NCI-H748 (cell line): Measurements from ENCODE around the gene USB1.
A peak's percentile ranks its signal among the peaks of the same experiment; 100 is the strongest.

Experiments
- DNase-seq: peaks from one replicate; lab custom pipeline; 2025; ENCODE audit not compliant: unreplicated experiment; lab: John Stamatoyannopoulos, UW

USB1 gene

GRCh38 chr16:58000706-58001676 lies at the start of gene USB1:
TSS of gene USB1 (plus strand) at chr16:58001407. CDS start at chr16:58001484, 77 bp downstream.
- DNase-seq: peak; percentile 86

GRCh38 chr16:57952909-57953308 lies 48.3 kb upstream of the USB1 start:
- no peak for DNase-seq

- no peak for DNase-seq
Observed at GRCh38 chr16:57953857-57954256, 47.4 kb upstream of the USB1 start.

GRCh38 chr16:57955572-57956188 lies 45.5 kb upstream of the USB1 start:
- DNase-seq: no peak

- DNase-seq: no peak
Observed at GRCh38 chr16:57956270-57956808, 44.9 kb upstream of the USB1 start.

GRCh38 chr16:57956924-57957672 lies 44.1 kb upstream of the USB1 start:
- DNase-seq: no peak

GRCh38 chr16:57957673-57958392 lies 43.4 kb upstream of the USB1 start:
- DNase-seq: no peak

- DNase-seq: no peak
Observed at GRCh38 chr16:57958544-57958943, 42.7 kb upstream of the USB1 start.

- DNase-seq: no peak
Observed at GRCh38 chr16:57959121-57959520, 42.1 kb upstream of the USB1 start.

- DNase-seq: no peak
Observed at GRCh38 chr16:57959804-57960203, 41.4 kb upstream of the USB1 start.

- no peak for DNase-seq
Observed at GRCh38 chr16:57960310-57960709, 40.9 kb upstream of the USB1 start.

GRCh38 chr16:57960826-57961472 lies 40.3 kb upstream of the USB1 start:
- no peak for DNase-seq

GRCh38 chr16:57961538-57961937 lies 39.7 kb upstream of the USB1 start:
- no peak for DNase-seq

- DNase-seq: no peak
Observed at GRCh38 chr16:57962046-57962445, 39.2 kb upstream of the USB1 start.

GRCh38 chr16:57962756-57963155 lies 38.5 kb upstream of the USB1 start:
- DNase-seq: no peak

GRCh38 chr16:57964157-57964700 lies 37.0 kb upstream of the USB1 start:
- no peak for DNase-seq

- no peak for DNase-seq
Observed at GRCh38 chr16:57966204-57966771, 34.9 kb upstream of the USB1 start.

GRCh38 chr16:57966986-57967385 lies 34.2 kb upstream of the USB1 start:
- DNase-seq: no peak

GRCh38 chr16:57967916-57968315 lies 33.3 kb upstream of the USB1 start:
- no peak for DNase-seq
